Stomach (tissue), 9 donors: ENCODE measurements around the gene FIGLA. TPM values are rescaled to one million over a fixed set of nuclear protein-coding genes. Genes with fewer than 3 reads are reported as not detected.

Experiments
- DNase-seq, 2 donors: peaks; one replicate each; pipeline versions ENCODE4 v3.0.0 to v3.0.0-alpha.2; 2013 to 2019
- H3K27ac ChIP-seq, 5 donors: fragments of 200-600 bp in 4 of 5; sonication (generic) in 4 of 5; one replicate each; pipeline ENCODE4 v1.5.1; 2013 to 2019; ENCODE audit warnings: mild to moderate bottlenecking in 1 of 5, moderate library complexity in 1 of 5
- H3K27me3 ChIP-seq, 3 donors: fragments of 200-600 bp; sonication (generic); one replicate each; pipeline ENCODE4 v1.5.1; 2017 to 2019; ENCODE audit warnings: mixed run types in 1 of 3
- H3K36me3 ChIP-seq, 4 donors: fragments of 200-600 bp; sonication (generic); 1 replicate in 3 of 4; 2 replicates in 1 of 4; pipeline ENCODE4 v1.5.1; 2016 to 2019
- H3K4me1 ChIP-seq, 4 donors: fragments of 200-600 bp; sonication (generic); one replicate each; pipeline ENCODE4 v1.5.1; 2016 to 2019
- H3K4me3 ChIP-seq, 4 donors: fragments of 200-600 bp; sonication (generic) in 3 of 4; one replicate each; pipeline ENCODE4 v1.5.1; 2016 to 2019; ENCODE audit warnings: mild to moderate bottlenecking in 1 of 4
- H3K9me3 ChIP-seq, 4 donors: fragments of 200-600 bp; sonication (generic); one replicate each; pipeline ENCODE4 v1.5.1; 2016 to 2019
- CTCF ChIP-seq, 7 experiments: fragments of 450-650 bp in 4 of 7; fragments of 200-600 bp in 3 of 7; sonication (generic) in 3 of 7; IDR thresholded peaks; one replicate each; pipeline ENCODE4 v1.5.1; 2016 to 2019; ENCODE audit warnings: antibody characterized with exemption in 7 of 7, control low read depth in 2 of 7, mild to moderate bottlenecking in 1 of 7
- EP300 ChIP-seq: sonication (generic); formaldehyde crosslinking; IDR thresholded peaks from one replicate; pipeline ENCODE4 v1.6.1; 2017; ENCODE audit warnings: antibody characterized with exemption
- POLR2A ChIP-seq, 4 donors: fragments of 450-650 bp; IDR thresholded peaks; one replicate each; pipeline ENCODE4 v1.6.1; 2016; ENCODE audit warnings: antibody characterized with exemption in 4 of 4, control low read depth in 2 of 4, mild to moderate bottlenecking in 1 of 4, moderate library complexity in 1 of 4
- POLR2AphosphoS5 ChIP-seq, 3 donors: sonication (generic); formaldehyde crosslinking; IDR thresholded peaks; one replicate each; pipeline ENCODE4 v1.6.1; 2016; ENCODE audit warnings: antibody characterized with exemption in 3 of 3
- WGBS, 5 donors: extraction: QIAGEN DNeasy Blood & Tissue Kit in 3 of 5; methylation state at CpG; one replicate each; pipeline versions ENCODE4 v1.1.5 to v1.1.7; 2013 to 2018; 5-methylcytosine and 5-hydroxymethylcytosine counted together
- intact Hi-C: fragments of 100-400 bp; cut with DNase I; formaldehyde crosslinking; loops from one replicate; pipeline ENCODE4 v1.15.1; 2023; ENCODE audit warnings: low total_unique reads
- polyA plus RNA-seq, 3 donors: library from polyadenylated mRNA; stranded (reverse); fragments of 200-250 nt; gene quantifications; one replicate each; pipeline ENCODE4 v1.2.3, GENCODE V29; 2013
- total RNA-seq, 5 donors: library from RNA; depleted of rRNA; stranded (reverse); fragments of >200 nt; gene quantifications; one replicate each; pipeline versions ENCODE4 v1.1.0 to v1.2.3, GENCODE V29; 2014 to 2016
- donor health status: healthy with polysubstance abuse.
- donor health status: Bipolar disorder and iron deficiency.
- donor health status: healthy.

Gene FIGLA
- total and polyA plus RNA-seq, 8 donors: 0.75 TPM; not detected in 7

- TF ChIP-seq EP300: no peak
- no peak for TF ChIP-seq CTCF (IDR thresholded peaks at IDR 0.05)
- no peak for TF ChIP-seq POLR2A (IDR thresholded peaks at IDR 0.05)
- no peak for TF ChIP-seq POLR2AphosphoS5 (IDR thresholded peaks at IDR 0.05)
- 68 to 75% (median 75%) methylated on average over 8 of the region's 8 CpGs for whole genome bisulfite sequencing, 5 donors
- DNase-seq: no peak
- Histone ChIP-seq H3K4me1 (no peaks in the 10 kb centered on the region), H3K9me3 (no peaks in the 10 kb centered on the region), H3K36me3 (no peaks in the 10 kb centered on the region), H3K27ac (no peak overlapping the region), H3K4me3 (no peak overlapping the region), H3K27me3 (peaks cover 0 to 36% (median 18%) of the 10 kb centered on the region in 3 donors)
- intact Hi-C loops: no loop called here
These were observed 10.4 kb downstream of the FIGLA start for GRCh38 chr2:70779911-70780545.

- Histone ChIP-seq H3K4me3 (no peak overlapping the region), H3K27me3 (peaks cover 0 to 41% (median 18%) of the 10 kb centered on the region in 3 donors), H3K9me3 (no peaks in the 10 kb centered on the region), H3K4me1 (no peaks in the 10 kb centered on the region), H3K27ac (no peak overlapping the region), H3K36me3 (no peaks in the 10 kb centered on the region)
- intact Hi-C loops: no loop called here
- TF ChIP-seq POLR2A (IDR thresholded peaks at IDR 0.05): no peak
- no peak for DNase-seq
- 61 to 76% (median 68%) methylated on average over 3 of the region's 3 CpGs for WGBS, 5 donors
These were observed 11.0 kb downstream of the FIGLA start for GRCh38 chr2:70779491-70779890.

- no peaks in the 10 kb centered on the region for H3K9me3 ChIP-seq
- H3K27ac ChIP-seq: no peak overlapping the region
- intact Hi-C loops: no loop called here
- no peaks in the 10 kb centered on the region for H3K4me1 ChIP-seq
- peaks cover 0 to 49% (median 18%) of the 10 kb centered on the region in 3 donors for H3K27me3 ChIP-seq
- DNase-seq: no peak
- TF ChIP-seq POLR2A (IDR thresholded peaks at IDR 0.05) (no peak), CTCF (IDR thresholded peaks at IDR 0.05) (no peak), EP300 (no peak)
- WGBS, 5 donors: 25 to 39% (median 36%) methylated on average over 1 of the region's 1 CpG
- no peak overlapping the region for H3K4me3 ChIP-seq
- H3K36me3 ChIP-seq: no peaks in the 10 kb centered on the region
These were observed 11.8 kb downstream of the FIGLA start for GRCh38 chr2:70778676-70779075.

GRCh38 chr2:70777450-70777849, 13.0 kb downstream of the FIGLA start:
- DNase-seq: no peak
- 60 to 73% (median 63%) methylated on average over 2 of the region's 2 CpGs for WGBS, 5 donors
- Histone ChIP-seq H3K27ac (no peak overlapping the region), H3K27me3 (peaks cover 0 to 61% (median 26%) of the 10 kb centered on the region in 3 donors), H3K4me1 (no peaks in the 10 kb centered on the region), H3K4me3 (no peak overlapping the region), H3K36me3 (no peaks in the 10 kb centered on the region), H3K9me3 (no peaks in the 10 kb centered on the region)
- TF ChIP-seq EP300 (no peak), POLR2AphosphoS5 (IDR thresholded peaks at IDR 0.05) (no peak), POLR2A (IDR thresholded peaks at IDR 0.05) (no peak), CTCF (IDR thresholded peaks at IDR 0.05) (no peak)
- intact Hi-C loops: no loop called here

- Histone ChIP-seq H3K9me3 (no peaks in the 10 kb centered on the region), H3K27me3 (peaks cover 0 to 67% (median 26%) of the 10 kb centered on the region in 3 donors), H3K4me1 (no peaks in the 10 kb centered on the region), H3K27ac (no peak overlapping the region), H3K36me3 (no peaks in the 10 kb centered on the region), H3K4me3 (no peak overlapping the region)
- intact Hi-C loops: no loop called here
- WGBS, 5 donors: 88 to 96% (median 94%) methylated on average over 3 of the region's 3 CpGs
- TF ChIP-seq CTCF (IDR thresholded peaks at IDR 0.05) (no peak), POLR2AphosphoS5 (IDR thresholded peaks at IDR 0.05) (no peak), EP300 (no peak), POLR2A (IDR thresholded peaks at IDR 0.05) (no peak)
- DNase-seq: no peak
These were observed 14.2 kb downstream of the FIGLA start for GRCh38 chr2:70776266-70776665.
